Ovary (tissue), 3 donors: ENCODE results near the gene ATG2B.

Experiments
- EP300 ChIP-seq: sonication (generic); formaldehyde crosslinking; IDR thresholded peaks from one replicate; pipeline ENCODE4 v1.6.1; 2017; ENCODE audit warnings: antibody characterized with exemption
- TF ChIP-seq, protein P1 (sequence below), 3 donors: fragments of 450-650 bp in 2 of 3; fragments of 200-600 bp in 1 of 3; IDR thresholded peaks; one replicate each; pipeline versions ENCODE4 v1.5.1 to v1.8.0; 2016 to 2022; ENCODE audit warnings: antibody characterized with exemption in 3 of 3, mild to moderate bottlenecking in 1 of 3
- donor health status: DM: no; HTN: no; CAD: no.

DNA sequence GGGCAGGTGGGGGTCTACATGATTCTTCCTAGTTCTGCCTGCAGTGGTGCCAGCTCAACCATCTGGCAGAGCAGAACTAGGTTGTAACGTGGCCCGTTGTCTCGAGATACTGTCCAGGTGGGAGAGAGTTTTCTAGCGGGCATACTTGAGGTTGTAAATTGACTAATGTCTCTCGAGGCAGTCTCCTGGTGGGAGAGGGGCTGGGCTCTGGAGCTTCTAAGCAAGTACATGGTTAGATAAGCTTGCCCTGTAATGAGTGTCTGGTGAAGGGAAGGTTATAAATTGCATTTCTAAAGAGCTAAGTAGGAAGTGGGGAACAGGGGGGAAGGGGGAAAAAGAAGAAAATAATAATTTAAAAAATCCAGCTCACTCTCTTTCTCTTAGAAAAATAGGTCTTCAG, 89.0 kb downstream of the ATG2B start:
- no peak for TF ChIP-seq EP300
- TF ChIP-seq, protein P1, sequence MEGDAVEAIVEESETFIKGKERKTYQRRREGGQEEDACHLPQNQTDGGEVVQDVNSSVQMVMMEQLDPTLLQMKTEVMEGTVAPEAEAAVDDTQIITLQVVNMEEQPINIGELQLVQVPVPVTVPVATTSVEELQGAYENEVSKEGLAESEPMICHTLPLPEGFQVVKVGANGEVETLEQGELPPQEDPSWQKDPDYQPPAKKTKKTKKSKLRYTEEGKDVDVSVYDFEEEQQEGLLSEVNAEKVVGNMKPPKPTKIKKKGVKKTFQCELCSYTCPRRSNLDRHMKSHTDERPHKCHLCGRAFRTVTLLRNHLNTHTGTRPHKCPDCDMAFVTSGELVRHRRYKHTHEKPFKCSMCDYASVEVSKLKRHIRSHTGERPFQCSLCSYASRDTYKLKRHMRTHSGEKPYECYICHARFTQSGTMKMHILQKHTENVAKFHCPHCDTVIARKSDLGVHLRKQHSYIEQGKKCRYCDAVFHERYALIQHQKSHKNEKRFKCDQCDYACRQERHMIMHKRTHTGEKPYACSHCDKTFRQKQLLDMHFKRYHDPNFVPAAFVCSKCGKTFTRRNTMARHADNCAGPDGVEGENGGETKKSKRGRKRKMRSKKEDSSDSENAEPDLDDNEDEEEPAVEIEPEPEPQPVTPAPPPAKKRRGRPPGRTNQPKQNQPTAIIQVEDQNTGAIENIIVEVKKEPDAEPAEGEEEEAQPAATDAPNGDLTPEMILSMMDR (IDR thresholded peaks at IDR 0.05) = no peak
